A673 (cell line): ENCODE data around the gene TPK1.

ENCODE experiments used
- EZH2 ChIP-seq: fragments of 200-600 bp; sonication (generic); IDR thresholded peaks from 2 replicates; pipeline ENCODE4 v1.6.1; 2017; ENCODE audit warnings: borderline replicate concordance, low read depth, mild to moderate bottlenecking, mixed read lengths, antibody characterized with exemption, low read length; ENCODE audit not compliant: poor library complexity, severe bottlenecking
- TF ChIP-seq, protein P1 (sequence below): fragments of 300-800, 200-600 bp; sonication (generic); conservative IDR thresholded peaks from 2 replicates; pipeline ENCODE4 v1.5.1; 2017; ENCODE audit warnings: low read depth, mild to moderate bottlenecking, antibody characterized with exemption, low read length, moderate library complexity, mixed read lengths

DNA sequence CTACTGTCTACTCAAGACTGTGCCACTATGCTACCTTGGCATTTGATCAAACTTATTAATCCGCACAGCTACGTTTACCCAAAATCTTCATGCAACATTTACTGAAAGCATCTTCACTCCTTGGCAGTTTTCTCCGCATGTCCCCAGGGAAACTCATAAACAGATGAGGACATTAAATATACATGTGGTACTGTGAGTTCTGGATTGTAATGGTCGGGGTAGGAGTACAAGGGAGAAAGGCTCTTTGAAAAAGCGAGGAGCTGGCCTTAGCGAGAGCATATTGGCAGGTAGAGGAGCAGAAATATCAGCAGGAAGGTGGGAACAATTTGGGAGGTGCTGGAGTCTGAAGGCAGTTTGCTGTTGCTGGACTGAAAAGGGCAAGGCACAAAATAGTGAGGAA is 325.2 kb downstream of the TPK1 start:
- TF ChIP-seq, protein P1, sequence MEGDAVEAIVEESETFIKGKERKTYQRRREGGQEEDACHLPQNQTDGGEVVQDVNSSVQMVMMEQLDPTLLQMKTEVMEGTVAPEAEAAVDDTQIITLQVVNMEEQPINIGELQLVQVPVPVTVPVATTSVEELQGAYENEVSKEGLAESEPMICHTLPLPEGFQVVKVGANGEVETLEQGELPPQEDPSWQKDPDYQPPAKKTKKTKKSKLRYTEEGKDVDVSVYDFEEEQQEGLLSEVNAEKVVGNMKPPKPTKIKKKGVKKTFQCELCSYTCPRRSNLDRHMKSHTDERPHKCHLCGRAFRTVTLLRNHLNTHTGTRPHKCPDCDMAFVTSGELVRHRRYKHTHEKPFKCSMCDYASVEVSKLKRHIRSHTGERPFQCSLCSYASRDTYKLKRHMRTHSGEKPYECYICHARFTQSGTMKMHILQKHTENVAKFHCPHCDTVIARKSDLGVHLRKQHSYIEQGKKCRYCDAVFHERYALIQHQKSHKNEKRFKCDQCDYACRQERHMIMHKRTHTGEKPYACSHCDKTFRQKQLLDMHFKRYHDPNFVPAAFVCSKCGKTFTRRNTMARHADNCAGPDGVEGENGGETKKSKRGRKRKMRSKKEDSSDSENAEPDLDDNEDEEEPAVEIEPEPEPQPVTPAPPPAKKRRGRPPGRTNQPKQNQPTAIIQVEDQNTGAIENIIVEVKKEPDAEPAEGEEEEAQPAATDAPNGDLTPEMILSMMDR: no peak
- TF ChIP-seq EZH2: no peak
